ENCODE data around the gene GET4.
A peak's percentile ranks its signal among the peaks of the same experiment; 100 is the strongest.
"Not testable (repeated sequence)": the region's sequence is repeated elsewhere in the genome, so short reads cannot be mapped to it uniquely, and the experiment has no call there.

GET4 gene

DNA sequence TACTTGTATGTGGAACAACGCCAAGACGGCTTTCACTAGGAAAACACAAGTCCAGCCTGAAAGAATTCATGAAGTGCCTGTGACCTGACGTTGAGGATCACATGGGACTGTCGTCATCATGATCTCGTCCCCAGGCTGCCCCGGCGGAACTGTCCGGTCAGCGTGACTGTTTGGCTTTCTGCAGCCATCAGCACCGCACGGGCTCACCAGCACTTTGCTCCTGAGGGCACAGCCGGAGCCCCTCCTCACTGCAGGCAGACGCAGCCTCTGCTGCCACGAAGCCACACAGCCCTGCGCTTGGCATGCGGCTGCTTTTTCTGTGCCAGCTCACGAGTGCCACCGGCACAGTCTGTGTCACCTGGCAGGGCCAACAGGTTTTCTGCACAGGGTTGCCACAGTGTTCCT is 9.4 kb upstream of the GET4 start:
- DNase-seq (ENCODE audit: insufficient read length, low spot score) (no peak), FAIRE-seq (no peak)
- TF ChIP-seq POU2F2 (IDR thresholded peaks at IDR 0.05; ENCODE audit: low read depth, low read length), result no peak
- TF ChIP-seq TAF1 (IDR thresholded peaks at IDR 0.05; ENCODE audit: low read depth, low read length), result no peak
- no peak for TF ChIP-seq PAX5 (IDR thresholded peaks at IDR 0.05; ENCODE audit: insufficient read depth, low read length, severe bottlenecking)
- no peak for TF ChIP-seq POLR2A (IDR thresholded peaks at IDR 0.05; ENCODE audit: low read depth, low read length)
- TF ChIP-seq POLR2AphosphoS5 (IDR thresholded peaks at IDR 0.05; ENCODE audit: low read depth, low read length), result no peak
- TF ChIP-seq SPI1 (IDR thresholded peaks at IDR 0.05; ENCODE audit: low read depth, low read length), result no peak

DNA sequence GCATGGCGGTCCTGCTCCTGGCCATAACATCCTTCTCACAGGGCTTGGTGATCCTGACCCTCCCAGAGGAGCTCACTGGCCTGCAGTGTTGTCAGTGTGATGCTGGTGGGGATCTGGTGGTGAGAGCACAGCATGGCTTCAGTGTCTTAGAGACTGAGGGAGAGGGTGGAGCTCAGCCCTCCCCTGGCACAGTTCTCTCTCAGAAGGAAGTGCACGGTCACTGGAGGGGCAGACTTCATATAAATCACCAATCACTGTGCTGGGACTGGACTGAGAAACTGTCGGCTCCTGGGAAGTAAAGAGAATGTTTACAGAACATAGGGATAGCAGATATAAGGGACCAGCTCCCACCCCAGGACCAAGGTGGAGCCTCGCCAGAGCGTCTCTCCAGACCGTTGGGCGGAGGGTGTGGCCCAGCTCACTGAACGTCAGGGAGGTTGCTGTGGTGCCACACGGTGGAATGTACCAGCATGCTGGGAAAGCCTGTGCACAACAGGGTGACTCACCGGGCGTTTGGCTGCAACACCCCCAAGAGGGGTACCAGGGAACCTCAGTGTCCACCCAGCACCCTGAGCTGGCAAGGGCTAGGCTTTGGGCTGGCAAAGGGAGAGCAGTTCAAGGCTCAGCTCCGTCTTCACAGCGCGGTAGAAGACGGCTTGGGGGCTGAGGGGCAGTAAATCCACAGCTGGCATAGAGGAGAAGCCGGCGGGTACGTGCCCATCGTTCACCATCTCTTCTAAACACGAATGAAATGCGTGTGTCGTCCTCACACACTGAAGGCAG is 8.8 kb upstream of the GET4 start:
- no peak for TF ChIP-seq TAF1 (IDR thresholded peaks at IDR 0.05; ENCODE audit: low read depth, low read length)
- no peak for TF ChIP-seq POU2F2 (IDR thresholded peaks at IDR 0.05; ENCODE audit: low read depth, low read length)
- no peak for TF ChIP-seq POLR2A (IDR thresholded peaks at IDR 0.05; ENCODE audit: low read depth, low read length)
- no peak for TF ChIP-seq POLR2AphosphoS5 (IDR thresholded peaks at IDR 0.05; ENCODE audit: low read depth, low read length)
- no peak for TF ChIP-seq SPI1 (IDR thresholded peaks at IDR 0.05; ENCODE audit: low read depth, low read length)
- TF ChIP-seq PAX5 (IDR thresholded peaks at IDR 0.05; ENCODE audit: insufficient read depth, low read length, severe bottlenecking), result no peak
- DNase-seq (ENCODE audit: insufficient read length, low spot score), result no peak
- FAIRE-seq, result no peak

DNA sequence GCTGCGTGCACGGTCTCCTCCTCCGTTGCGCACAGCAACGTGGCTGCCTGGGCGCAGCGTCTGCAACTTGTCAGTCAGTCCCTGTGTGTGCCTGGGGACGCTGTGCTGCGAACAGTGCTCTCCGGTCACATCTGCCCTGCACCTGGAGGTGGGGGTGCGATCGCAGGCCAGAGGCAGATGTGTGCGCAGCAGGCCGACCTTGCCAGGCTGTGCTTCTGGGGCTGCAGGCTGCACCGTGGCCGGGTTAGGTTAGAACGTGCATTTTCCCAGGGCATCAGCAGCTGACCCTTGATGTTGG is 8.2 kb upstream of the GET4 start:
- FAIRE-seq (no peak), DNase-seq (ENCODE audit: insufficient read length, low spot score) (no peak)
- no peak for TF ChIP-seq SPI1 (IDR thresholded peaks at IDR 0.05; ENCODE audit: low read depth, low read length)
- TF ChIP-seq POU2F2 (IDR thresholded peaks at IDR 0.05; ENCODE audit: low read depth, low read length), result no peak
- TF ChIP-seq TAF1 (IDR thresholded peaks at IDR 0.05; ENCODE audit: low read depth, low read length), result no peak
- TF ChIP-seq PAX5 (IDR thresholded peaks at IDR 0.05; ENCODE audit: insufficient read depth, low read length, severe bottlenecking), result no peak
- TF ChIP-seq POLR2AphosphoS5 (IDR thresholded peaks at IDR 0.05; ENCODE audit: low read depth, low read length), result no peak

DNA sequence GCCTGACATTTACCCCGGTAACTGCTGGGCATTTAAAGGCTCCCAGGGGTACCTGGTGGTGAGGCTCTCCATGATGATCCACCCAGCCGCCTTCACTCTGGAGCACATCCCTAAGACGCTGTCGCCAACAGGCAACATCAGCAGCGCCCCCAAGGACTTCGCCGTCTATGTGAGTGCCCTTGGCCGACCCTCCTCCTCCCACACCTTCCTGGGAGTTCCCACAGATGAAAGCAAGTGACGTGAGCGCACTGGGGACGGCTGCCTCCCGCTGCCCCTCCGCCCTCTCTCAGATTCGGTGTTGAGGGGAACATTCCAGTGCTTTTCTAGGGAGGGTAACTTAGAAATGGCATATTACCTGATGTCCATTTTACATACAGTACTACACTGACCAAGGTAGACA is 7.0 kb upstream of the GET4 start:
- FAIRE-seq, result no peak
- DNase-seq (ENCODE audit: insufficient read length, low spot score), result no peak
- TF ChIP-seq TAF1 (IDR thresholded peaks at IDR 0.05; ENCODE audit: low read depth, low read length) (no peak), SPI1 (IDR thresholded peaks at IDR 0.05; ENCODE audit: low read depth, low read length) (no peak), POLR2A (IDR thresholded peaks at IDR 0.05; ENCODE audit: low read depth, low read length) (no peak), PAX5 (IDR thresholded peaks at IDR 0.05; ENCODE audit: insufficient read depth, low read length, severe bottlenecking) (no peak), POU2F2 (IDR thresholded peaks at IDR 0.05; ENCODE audit: low read depth, low read length) (no peak), POLR2AphosphoS5 (IDR thresholded peaks at IDR 0.05; ENCODE audit: low read depth, low read length) (no peak)

DNA sequence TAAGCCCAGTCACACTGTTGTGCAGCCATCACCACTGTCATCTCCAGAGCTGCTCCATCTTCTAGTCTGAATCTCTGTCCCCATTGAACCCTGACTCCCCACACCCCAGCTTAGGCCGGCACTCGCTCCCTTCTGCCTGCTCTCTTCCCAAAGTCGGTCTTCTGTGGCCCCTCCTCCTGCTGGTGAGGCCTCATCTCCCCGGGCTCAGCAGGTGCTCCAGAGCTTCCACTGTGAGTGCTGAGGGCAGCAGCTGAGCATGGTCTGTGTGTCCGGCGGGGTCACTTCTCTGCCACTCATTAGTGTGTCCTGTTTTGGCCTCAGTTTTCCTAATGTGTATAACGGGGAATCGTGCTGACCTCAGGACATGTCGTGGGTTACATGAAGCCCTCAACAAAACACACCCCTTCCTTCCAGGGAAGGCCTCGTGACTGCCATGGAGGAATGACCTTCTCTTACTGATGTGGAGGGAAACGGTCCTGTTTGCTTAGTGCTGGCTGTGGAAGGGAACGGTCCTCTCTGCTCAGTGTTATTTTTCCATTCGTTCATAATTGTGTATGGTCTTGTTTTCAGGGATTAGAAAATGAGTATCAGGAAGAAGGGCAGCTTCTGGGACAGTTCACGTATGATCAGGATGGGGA is 4.3 kb upstream of the GET4 start:
- FAIRE-seq, result no peak
- TF ChIP-seq POU2F2 (IDR thresholded peaks at IDR 0.05; ENCODE audit: low read depth, low read length) (no peak), POLR2A (IDR thresholded peaks at IDR 0.05; ENCODE audit: low read depth, low read length) (no peak), SPI1 (IDR thresholded peaks at IDR 0.05; ENCODE audit: low read depth, low read length) (no peak), POLR2AphosphoS5 (IDR thresholded peaks at IDR 0.05; ENCODE audit: low read depth, low read length) (no peak), PAX5 (IDR thresholded peaks at IDR 0.05; ENCODE audit: insufficient read depth, low read length, severe bottlenecking) (no peak), TAF1 (IDR thresholded peaks at IDR 0.05; ENCODE audit: low read depth, low read length) (no peak)
- no peak for DNase-seq (ENCODE audit: insufficient read length, low spot score)

DNA sequence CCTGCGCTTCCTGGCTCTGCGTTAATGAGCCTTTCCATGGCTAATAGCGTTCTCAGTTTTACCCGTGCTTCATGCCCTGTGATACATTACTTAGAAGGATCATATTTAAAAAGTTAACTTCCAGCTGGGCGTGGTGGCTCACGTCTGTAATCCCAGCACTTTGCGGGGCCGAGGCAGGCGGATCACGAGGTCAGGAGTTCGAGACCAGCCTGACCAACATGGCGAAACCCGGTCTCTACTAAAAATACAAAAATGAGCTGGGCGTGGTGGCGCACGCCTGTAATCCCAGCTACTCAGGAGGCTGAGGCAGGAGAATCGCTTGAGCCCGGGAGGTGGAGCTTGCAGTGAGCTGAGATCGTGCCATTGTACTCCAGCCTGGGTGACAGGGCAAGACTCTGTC is 3.7 kb upstream of the GET4 start:
- not testable (repeated sequence) for DNase-seq (ENCODE audit: insufficient read length, low spot score); FAIRE-seq

DNA sequence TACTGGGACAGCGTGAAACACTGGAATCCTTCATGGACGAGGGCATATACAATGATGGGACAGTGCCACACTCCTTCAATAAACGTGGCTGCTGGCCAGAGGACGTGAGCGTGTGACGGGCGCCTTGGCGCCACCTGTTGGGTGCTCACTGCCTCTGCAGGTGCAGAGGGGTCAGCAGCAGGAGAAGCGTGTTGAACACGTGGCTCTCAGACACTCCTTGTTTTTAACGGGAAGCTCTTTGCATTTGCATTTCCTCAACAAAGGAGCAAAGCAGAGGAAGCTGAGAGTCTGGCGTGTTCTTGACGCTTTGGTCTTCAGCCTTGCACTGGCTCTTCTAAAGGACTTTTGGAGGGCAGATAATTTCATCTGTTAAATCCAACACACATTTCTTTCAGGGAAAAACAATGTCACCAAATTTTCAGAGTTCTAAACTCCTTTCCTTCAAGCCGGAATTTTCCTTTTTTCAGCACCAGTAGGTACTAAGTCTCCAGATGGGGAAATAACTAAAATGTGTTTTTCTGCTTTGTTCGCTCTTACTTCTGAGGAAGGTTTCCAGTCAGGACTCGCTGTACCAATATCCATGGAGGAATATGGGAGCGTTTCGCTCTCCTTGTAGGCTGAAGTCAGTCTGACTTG is 2.9 kb upstream of the GET4 start:
- peak; percentile 95 for FAIRE-seq
- TF ChIP-seq POU2F2 (IDR thresholded peaks at IDR 0.05; ENCODE audit: low read depth, low read length) (0 out of 2 replicates have a peak, but pooled peaks have one; percentile 7), POLR2A (IDR thresholded peaks at IDR 0.05; ENCODE audit: low read depth, low read length) (no peak)
- DNase-seq (ENCODE audit: insufficient read length, low spot score), result peak; percentile 80

DNA sequence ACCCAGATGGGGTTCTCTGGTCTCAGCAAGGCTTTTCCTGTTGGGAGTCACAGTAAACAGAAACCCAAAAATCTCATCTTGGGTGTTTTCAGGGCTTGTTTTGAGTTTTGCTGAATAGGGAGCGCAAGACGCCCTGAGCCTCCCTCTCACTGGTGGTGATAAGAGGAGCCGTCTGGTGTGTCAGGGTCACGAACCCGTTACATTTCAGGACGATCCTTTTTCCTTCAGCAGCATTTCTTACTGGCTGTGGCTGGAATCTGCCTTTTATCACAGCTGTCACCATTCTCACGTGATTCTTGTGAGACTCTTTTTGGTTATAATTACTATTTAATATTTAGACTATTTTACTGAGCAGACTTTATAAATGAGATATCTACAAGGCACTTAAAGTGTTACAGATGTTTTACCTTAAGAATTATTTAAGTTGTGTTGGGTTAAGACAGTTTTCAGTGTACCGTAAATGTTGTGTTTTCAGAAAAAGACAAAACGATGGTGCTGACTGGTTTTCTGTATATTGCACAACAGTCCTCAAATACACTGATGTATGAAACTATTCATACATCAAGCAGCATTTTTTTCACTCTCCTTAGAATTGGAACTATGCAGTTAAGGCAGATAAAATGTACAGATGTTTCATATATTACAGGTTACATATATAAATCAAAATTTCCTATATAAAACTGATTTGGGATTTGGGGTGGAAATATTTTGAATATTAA is 2.2 kb upstream of the GET4 start:
- no peak for DNase-seq (ENCODE audit: insufficient read length, low spot score)
- TF ChIP-seq POU2F2 (IDR thresholded peaks at IDR 0.05; ENCODE audit: low read depth, low read length) (no peak), POLR2A (IDR thresholded peaks at IDR 0.05; ENCODE audit: low read depth, low read length) (no peak), PAX5 (IDR thresholded peaks at IDR 0.05; ENCODE audit: insufficient read depth, low read length, severe bottlenecking) (no peak), POLR2AphosphoS5 (IDR thresholded peaks at IDR 0.05; ENCODE audit: low read depth, low read length) (no peak), SPI1 (IDR thresholded peaks at IDR 0.05; ENCODE audit: low read depth, low read length) (no peak), TAF1 (IDR thresholded peaks at IDR 0.05; ENCODE audit: low read depth, low read length) (no peak)
- no peak for FAIRE-seq

DNA sequence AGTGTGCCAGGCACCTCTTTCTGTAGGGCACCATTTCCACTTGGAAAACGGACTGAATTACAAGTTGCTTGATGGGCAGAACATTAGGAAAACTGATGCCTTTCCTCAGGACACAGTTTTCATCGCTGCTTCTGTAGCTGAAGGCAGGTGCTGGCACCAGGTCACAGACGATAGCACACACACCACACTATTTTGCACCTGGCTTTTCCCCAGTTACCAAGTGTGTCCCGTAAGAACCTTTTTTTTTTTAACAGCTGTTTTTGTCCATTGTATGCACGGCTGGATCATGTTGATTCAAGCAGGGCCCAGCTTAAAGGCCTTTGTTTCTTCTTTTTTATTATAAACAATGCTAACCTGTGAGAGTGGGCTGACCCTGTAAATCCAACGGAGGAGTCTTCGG is 1.3 kb upstream of the GET4 start:
- DNase-seq (ENCODE audit: insufficient read length, low spot score), result no peak
- TF ChIP-seq POLR2AphosphoS5 (IDR thresholded peaks at IDR 0.05; ENCODE audit: low read depth, low read length) (no peak), PAX5 (IDR thresholded peaks at IDR 0.05; ENCODE audit: insufficient read depth, low read length, severe bottlenecking) (no peak), TAF1 (IDR thresholded peaks at IDR 0.05; ENCODE audit: low read depth, low read length) (no peak), POLR2A (IDR thresholded peaks at IDR 0.05; ENCODE audit: low read depth, low read length) (no peak)
- no peak for FAIRE-seq
